H7 (cell line): ENCODE data around the gene MAN1C1. TPM values are rescaled to one million over a fixed set of nuclear protein-coding genes. Genes with fewer than 3 reads are reported as not detected.

Source experiments
- DNase-seq: peaks from one replicate; pipeline ENCODE4 v3.0.0; 2012
- H3K27me3 ChIP-seq: 2 replicates; pipeline ENCODE4 v1.6.0; 2011; ENCODE audit warnings: mild to moderate bottlenecking, low read length; ENCODE audit not compliant: control insufficient read depth, insufficient read depth
- H3K36me3 ChIP-seq: replicated peaks from 2 replicates; pipeline ENCODE4 v1.5.1; 2011; ENCODE audit warnings: low read length; ENCODE audit not compliant: control insufficient read depth, insufficient read depth
- H3K4me3 ChIP-seq: 2 replicates; pipeline ENCODE4 v1.5.1; 2011; ENCODE audit warnings: low read depth, mild to moderate bottlenecking, control low read depth, low read length, moderate library complexity; ENCODE audit not compliant: insufficient read depth
- total RNA-seq: library from RNA; depleted of rRNA; stranded (reverse); fragments of >200 nt; shearing (Covaris generic); gene quantifications from 2 replicates; pipeline ENCODE4 v1.2.3, GENCODE V29; 2014

MAN1C1 gene
- total RNA-seq, 1 experiment from 2014 or later, result 19.5 TPM

- H3K4me3 ChIP-seq, result no peak overlapping the region
- no peaks in the 10 kb centered on the region for H3K36me3 ChIP-seq
- DNase-seq, result peak; percentile 86
- no peaks in the 10 kb centered on the region for H3K27me3 ChIP-seq
Measured at GRCh38 chr1:25700626-25701025, 84.0 kb downstream of the MAN1C1 start.

DNA sequence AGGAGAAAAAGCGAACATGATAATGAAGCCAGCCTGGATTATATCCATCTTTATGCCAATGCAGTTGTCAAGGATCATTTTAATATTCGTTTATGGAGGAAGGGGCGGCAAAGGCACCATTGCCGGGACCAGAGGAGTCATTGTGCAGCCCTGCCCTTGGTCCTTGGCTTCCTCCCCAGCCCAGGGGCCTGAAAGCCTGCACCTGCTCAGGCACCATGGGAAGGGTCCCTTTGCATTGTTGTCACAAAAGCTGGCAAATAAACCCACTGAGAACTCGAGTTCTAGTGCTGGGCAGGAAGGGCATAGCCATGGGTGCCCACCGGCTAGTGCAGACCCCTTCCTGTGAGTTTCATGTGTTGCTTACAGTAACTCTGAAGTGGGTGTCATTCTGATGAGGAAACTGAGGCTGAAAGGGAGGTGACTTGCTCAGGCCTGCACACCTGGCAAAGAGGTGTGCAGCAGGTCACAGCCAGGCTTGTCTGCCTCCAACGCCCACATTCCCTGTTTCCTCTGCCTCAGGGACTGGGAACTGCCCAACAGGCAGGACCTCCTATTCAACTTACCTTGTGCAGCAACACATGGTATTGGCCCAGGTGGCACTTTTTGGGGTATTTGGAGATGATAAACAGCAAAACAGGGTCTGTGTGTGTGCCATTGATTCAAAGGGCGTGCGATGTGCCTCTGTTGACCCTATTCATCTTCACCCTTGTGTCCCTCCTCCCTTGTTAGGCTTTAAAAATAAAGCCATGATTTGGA, 84.6 kb downstream of the MAN1C1 start:
- peak; percentile 13 for DNase-seq
- no peaks in the 10 kb centered on the region for H3K36me3 ChIP-seq

DNA sequence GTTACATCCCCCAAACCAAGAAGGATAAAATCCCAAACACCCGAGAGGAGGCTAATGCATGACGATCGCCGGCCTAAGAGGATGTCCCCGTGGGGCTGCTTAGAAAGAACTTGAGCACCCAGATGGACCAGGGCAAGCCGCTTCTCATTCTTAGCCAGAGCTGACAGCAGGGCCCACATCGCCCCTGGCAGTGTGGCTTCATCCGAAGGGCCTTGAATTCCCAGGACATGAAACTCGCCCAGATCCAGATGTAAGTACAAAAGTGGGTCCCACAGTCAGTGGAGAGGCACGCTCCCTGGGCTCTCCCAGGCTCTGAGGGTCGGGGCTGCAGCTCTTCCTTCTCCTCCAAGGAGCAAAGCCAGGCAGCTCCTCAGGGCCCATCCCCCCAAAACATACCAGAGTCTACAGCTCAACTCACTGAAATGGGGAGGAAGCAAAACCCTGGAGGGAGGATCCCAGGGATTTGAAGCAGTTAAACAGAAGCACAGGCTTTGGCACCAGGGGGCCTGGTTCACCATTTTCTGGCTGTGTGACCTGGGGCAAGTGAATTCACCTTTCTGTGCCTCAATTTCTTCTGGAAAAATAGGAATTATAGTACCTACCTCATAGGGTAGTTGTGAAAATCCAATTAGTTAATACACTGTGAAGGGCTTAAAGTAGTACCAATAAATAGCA, 85.6 kb downstream of the MAN1C1 start:
- no peak overlapping the region for H3K4me3 ChIP-seq
- no peaks in the 10 kb centered on the region for H3K27me3 ChIP-seq
- DNase-seq, result peak; percentile 79
- H3K36me3 ChIP-seq, result no peaks in the 10 kb centered on the region

More for the DNA sequence above, 84.6 kb downstream of the MAN1C1 start:
- H3K4me3 ChIP-seq, result no peak overlapping the region
- H3K27me3 ChIP-seq, result no peaks in the 10 kb centered on the region

DNA sequence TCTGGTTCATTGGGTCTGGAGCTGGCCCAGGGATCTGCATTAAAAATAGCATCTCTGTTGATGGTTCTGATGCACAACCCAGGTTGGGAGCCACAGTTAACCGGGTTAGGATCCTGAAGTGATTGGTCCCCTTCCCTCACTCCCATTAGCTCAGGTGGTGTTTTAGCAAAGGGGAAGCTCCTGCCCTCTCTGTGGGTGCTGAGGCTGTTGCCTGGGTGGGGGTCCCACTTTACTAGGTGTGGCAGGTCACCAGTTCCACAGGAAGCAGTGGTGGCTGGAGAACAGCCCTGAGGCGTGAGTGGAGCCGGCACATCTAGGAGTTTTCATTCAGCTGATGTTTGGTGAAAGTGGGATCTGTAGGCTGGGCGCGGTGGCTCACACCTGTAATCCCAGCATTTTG, 86.5 kb downstream of the MAN1C1 start:
- H3K27me3 ChIP-seq, result no peaks in the 10 kb centered on the region
- DNase-seq, result peak; percentile 8
- H3K36me3 ChIP-seq, result no peaks in the 10 kb centered on the region
- H3K4me3 ChIP-seq, result no peak overlapping the region

DNA sequence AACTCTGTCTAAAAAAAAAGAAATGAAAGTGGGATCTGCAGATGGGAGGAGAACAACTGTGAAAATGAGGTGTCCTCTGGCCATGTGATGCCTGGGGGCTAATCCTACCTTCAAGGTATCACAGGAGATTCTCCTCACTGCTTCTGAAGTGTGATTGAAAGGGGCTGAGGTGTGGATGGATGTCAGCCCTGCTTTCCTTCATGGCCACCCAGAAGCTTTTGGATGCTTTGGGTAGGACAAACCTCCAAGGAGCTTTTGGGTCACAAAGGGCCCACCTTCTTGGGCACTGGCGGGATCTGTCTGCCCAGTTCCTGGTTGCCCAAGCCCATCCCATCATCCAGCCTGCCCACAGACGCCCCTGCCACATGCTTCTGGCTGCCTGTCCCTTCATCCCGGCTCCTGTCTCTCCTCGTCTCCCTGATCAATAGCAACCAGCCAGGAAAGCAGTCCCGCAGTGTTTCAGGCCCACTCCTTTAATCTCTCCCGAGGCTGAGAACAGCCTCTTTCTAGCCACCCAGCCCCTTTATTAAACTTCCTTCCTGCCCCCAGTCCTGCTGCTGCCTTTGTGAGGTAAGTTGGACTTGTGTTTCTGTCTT, 87.2 kb downstream of the MAN1C1 start:
- no peaks in the 10 kb centered on the region for H3K36me3 ChIP-seq
- H3K4me3 ChIP-seq, result no peak overlapping the region
- H3K27me3 ChIP-seq, result no peaks in the 10 kb centered on the region
- peak; percentile 10 for DNase-seq

DNA sequence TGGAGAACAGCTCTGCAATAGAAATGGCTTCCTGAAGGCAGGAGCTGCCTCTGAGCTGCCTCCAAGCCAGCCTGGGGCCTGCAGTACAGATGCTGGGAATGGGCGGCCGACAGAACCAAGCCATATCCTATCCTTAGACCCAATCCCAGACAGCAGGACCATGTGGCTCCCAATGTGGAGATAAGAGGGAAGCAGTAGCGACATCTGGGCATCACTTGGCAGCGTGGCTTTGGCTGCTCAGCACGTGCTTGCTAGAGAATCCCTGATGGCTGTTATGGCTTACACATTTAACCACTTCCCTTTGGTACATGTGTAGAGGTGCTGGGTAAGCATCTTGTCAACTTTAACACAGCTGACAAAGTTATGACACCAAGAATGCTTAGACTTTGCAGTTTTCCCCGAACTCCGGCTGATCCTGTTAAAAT, 87.7 kb downstream of the MAN1C1 start:
- Histone ChIP-seq H3K36me3 (no peaks in the 10 kb centered on the region), H3K27me3 (no peaks in the 10 kb centered on the region), H3K4me3 (no peak overlapping the region)
- no peak for DNase-seq

GRCh38 chr1:25705699-25706098, 89.1 kb downstream of the MAN1C1 start:
- DNase-seq, result no peak
- Histone ChIP-seq H3K36me3 (no peaks in the 10 kb centered on the region), H3K27me3 (no peaks in the 10 kb centered on the region), H3K4me3 (no peak overlapping the region)

DNA sequence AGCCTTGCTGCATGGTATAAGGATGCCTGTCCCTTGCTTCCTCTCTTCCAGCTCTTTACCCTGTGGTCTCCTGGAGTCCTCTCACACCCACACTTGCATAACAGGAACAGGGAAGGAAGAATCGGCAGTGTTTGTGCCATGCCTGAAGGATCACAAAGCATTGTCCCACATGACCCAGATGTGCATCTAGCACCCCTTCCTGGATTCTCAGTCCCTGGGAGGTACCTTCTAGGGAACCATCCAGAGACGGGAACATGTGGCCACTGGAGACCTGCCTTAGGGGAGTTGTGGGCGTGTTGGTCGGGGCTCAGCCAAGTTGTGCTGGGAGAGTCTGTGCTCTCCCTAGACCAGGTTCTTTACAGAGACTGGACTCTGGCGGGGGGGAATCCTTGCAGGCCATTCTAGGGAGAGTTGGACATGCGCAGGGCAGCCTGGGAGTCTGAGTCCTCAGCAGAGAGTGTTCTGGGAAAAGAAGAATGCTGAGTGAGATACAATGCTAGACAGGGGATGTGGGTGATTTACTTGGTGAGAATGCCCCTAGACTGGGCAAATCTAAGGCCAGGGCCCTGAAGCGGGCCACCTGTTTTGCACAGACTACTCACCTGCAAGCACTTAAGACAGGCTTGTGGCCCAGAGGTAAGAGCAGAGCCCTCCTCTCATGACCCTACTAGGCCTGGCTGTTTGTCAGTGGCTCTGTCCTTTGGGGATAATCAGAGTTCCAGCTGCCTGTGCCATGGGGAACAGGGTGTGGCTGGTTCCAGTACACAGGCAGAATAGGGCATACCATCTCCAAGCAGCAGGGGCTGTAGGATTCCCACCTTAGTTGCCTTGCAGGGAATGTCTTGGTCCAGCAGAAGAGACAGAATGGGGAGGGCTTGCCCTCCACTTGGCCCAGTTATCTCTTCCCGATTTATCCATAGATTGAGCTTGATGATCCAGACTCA, 89.8 kb downstream of the MAN1C1 start:
- H3K4me3 ChIP-seq, result no peak overlapping the region

GRCh38 chr1:25707280-25708016, 90.9 kb downstream of the MAN1C1 start:
- DNase-seq, result peak; percentile 67
- no peak overlapping the region for H3K4me3 ChIP-seq
- H3K36me3 ChIP-seq, result no peaks in the 10 kb centered on the region
- H3K27me3 ChIP-seq, result no peaks in the 10 kb centered on the region

More for the DNA sequence above, 89.8 kb downstream of the MAN1C1 start:
- DNase-seq, result peak; percentile 26
- Histone ChIP-seq H3K27me3 (no peaks in the 10 kb centered on the region), H3K36me3 (no peaks in the 10 kb centered on the region)

DNA sequence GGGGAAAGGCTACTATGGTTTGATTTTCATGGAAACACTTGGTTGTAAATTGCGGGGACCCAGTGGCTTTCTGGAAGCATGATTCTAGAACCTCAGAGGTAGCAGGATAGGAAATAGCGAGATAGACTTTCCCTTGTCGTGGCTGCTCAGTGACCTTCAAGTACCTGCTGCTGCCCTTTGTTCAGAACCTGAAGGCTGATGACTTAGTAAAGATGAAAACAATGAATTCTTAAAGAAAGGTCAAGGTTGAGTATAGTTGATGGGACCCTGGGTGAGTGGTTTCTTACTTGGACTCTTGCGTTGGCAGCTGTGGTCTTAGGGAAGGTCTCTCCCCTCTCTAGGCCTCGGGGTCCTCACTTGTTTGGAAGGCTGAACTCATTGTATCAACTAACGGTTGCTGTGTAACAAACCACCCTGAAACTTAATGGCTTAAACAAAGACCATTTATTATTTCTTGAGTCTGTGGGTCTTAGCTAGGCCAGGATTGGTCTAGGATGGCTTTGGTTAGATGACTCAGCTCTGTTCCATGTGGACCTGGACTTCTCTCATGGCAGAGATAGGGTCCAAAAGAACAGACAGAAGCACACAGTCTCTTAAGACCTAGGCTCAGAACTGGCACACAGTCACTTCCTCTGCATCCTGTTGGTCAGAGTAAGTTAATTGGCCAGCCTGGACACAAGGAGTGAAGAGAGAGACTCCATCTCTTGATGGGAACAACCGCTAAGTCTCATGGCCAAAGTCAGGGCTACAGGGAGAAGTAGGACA, 94.2 kb downstream of the MAN1C1 start:
- H3K27me3 ChIP-seq, result no peaks in the 10 kb centered on the region
- no peak overlapping the region for H3K4me3 ChIP-seq
- no peak for DNase-seq
- no peaks in the 10 kb centered on the region for H3K36me3 ChIP-seq

DNA sequence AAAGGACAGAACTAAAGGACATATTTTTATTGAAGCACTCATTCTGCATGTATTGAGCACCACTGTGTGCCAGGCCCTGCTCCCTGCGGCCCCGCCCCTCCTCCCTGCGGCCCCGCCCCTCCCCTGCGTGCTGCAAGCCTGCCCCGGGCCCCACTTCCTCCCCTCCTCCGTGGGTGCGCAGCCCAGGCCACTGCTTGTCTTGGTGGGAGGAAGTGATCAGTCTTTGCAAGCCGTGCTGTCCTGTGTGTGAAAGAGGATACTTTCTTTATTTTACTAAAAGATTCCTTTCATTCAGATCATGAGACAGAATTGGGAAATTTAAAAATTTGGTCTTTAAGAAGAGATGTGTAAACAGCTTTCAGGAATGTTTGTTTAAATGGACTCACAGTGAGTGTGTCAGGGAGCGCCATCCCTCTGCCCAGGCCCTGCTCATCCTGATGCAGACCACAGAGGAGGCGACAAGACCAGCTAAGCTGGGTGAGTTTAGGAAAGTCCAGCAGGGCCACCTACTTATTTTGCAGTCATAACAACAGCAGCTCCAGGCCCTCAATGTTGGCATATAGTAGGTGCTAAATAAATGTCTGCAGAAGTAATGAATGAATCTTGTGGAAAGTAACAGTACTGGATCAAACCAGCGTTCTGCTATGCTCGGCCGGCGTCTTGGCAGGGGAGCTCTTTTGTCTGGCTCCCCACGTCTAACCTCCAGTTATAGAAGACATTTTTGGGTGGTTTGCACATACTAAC, 95.1 kb downstream of the MAN1C1 start:
- Histone ChIP-seq H3K4me3 (no peak overlapping the region), H3K27me3 (no peaks in the 10 kb centered on the region), H3K36me3 (no peaks in the 10 kb centered on the region)
- DNase-seq, result peak; percentile 39

DNA sequence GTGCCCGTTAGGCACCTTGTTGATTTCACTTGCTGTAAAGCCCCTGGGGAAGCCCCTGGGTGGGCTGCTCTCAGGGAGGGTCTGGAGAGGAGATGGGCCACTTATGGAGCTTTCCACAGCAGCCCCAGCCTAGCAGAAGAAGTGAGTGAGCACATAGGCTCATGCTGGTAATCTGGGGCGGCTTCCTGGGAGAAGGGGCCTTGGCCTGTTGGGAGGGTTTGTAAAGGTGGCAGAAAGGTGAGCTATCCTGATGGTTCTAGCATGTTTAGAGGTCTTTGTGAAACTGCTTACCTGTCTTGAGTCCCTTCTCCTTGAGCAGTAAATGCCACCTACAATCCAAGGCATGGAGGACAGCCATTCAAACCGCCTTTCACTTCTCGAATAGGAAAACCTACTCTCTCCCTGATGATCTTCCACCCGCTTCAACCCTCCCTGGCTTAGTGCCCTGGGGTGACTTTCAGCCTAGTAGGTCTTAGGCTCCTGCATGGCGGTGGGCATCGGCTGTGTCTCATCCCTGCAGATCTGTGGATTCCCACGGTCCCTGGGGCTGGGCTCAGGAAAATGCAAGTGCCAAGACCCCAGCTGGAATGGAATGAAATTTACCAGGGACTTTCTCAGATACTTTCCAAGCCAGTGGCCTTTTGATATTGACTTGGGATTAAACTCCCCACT, 95.8 kb downstream of the MAN1C1 start:
- no peak for DNase-seq
- Histone ChIP-seq H3K27me3 (no peaks in the 10 kb centered on the region), H3K4me3 (no peak overlapping the region), H3K36me3 (no peaks in the 10 kb centered on the region)
